PC-9 (cell line): ENCODE results near the gene GREB1L.

Source experiments
- CTCF ChIP-seq: fragments of 200-600 bp; sonication (generic); conservative IDR thresholded peaks from 2 replicates; pipeline ENCODE4 v1.6.1; 2017; ENCODE audit warnings: mixed run types, antibody characterized with exemption, mild to moderate bottlenecking, moderate library complexity
- EZH2 ChIP-seq: fragments of 200-600 bp; sonication (generic); IDR thresholded peaks from 2 replicates; pipeline ENCODE4 v1.8.0; 2017; ENCODE audit warnings: antibody characterized with exemption, low read depth

- TF ChIP-seq CTCF (no peak), EZH2 (no peak)
Measured at GRCh38 chr18:21457179-21457535, 215.1 kb downstream of the GREB1L start.
